Muscle layer of colon (tissue), 2 donors: ENCODE data around the gene SLC6A15.

ENCODE experiments used
- H3K27ac ChIP-seq: one replicate; pipeline ENCODE4 v1.7.0; 2013; ENCODE audit warnings: low read depth, mild to moderate bottlenecking, low read length, moderate library complexity
- H3K27me3 ChIP-seq, 2 donors: one replicate each; pipeline ENCODE4 v1.7.0; 2013; ENCODE audit warnings: low read length in 2 of 2, mild to moderate bottlenecking in 2 of 2; ENCODE audit not compliant: insufficient read depth in 2 of 2, control insufficient read depth in 1 of 2
- H3K36me3 ChIP-seq: one replicate; pipeline ENCODE4 v1.7.0; 2013; ENCODE audit warnings: mild to moderate bottlenecking, low read length; ENCODE audit not compliant: insufficient read depth
- H3K4me1 ChIP-seq: one replicate; pipeline ENCODE4 v1.7.0; 2013; ENCODE audit warnings: mild to moderate bottlenecking, low read length; ENCODE audit not compliant: insufficient read depth
- H3K4me3 ChIP-seq, 2 donors: one replicate each; pipeline ENCODE4 v1.7.0; 2013; ENCODE audit warnings: low read length in 2 of 2, low read depth in 1 of 2, mild to moderate bottlenecking in 1 of 2, moderate library complexity in 1 of 2
- H3K9ac ChIP-seq: one replicate; pipeline ENCODE4 v1.7.0; 2013; ENCODE audit warnings: low read length
- H3K9me3 ChIP-seq: one replicate; pipeline ENCODE4 v1.7.0; 2013; ENCODE audit warnings: mild to moderate bottlenecking, low read length
- donor health status: abdominal sarcoma.
- donor health status: Adenocarcinoma of cecum.

The SLC6A15 gene

GRCh38 chr12:84874125-84874824 lies 38.3 kb downstream of the SLC6A15 start:
- no peaks in the 10 kb centered on the region for H3K9me3 ChIP-seq
- no peaks in the 10 kb centered on the region for H3K4me1 ChIP-seq
- H3K4me3 ChIP-seq: no peak overlapping the region
- H3K9ac ChIP-seq: no peak overlapping the region
- H3K27ac ChIP-seq: no peak overlapping the region
- no peaks in the 10 kb centered on the region for H3K27me3 ChIP-seq
- no peaks in the 10 kb centered on the region for H3K36me3 ChIP-seq

- no peak overlapping the region for H3K9ac ChIP-seq
- H3K27ac ChIP-seq: no peak overlapping the region
- H3K9me3 ChIP-seq: no peaks in the 10 kb centered on the region
- no peaks in the 10 kb centered on the region for H3K4me1 ChIP-seq
- H3K36me3 ChIP-seq: no peaks in the 10 kb centered on the region
- no peak overlapping the region for H3K4me3 ChIP-seq
- no peaks in the 10 kb centered on the region for H3K27me3 ChIP-seq
Observed at GRCh38 chr12:84862186-84862585, 50.4 kb downstream of the SLC6A15 start.

- Histone ChIP-seq H3K27ac (no peak overlapping the region), H3K4me1 (no peaks in the 10 kb centered on the region), H3K27me3 (no peaks in the 10 kb centered on the region), H3K36me3 (no peaks in the 10 kb centered on the region), H3K9me3 (no peaks in the 10 kb centered on the region), H3K4me3 (no peak overlapping the region), H3K9ac (no peak overlapping the region)
Observed at GRCh38 chr12:84860718-84861117, 51.9 kb downstream of the SLC6A15 start.

GRCh38 chr12:84858796-84859195 lies 53.8 kb downstream of the SLC6A15 start:
- no peak overlapping the region for H3K4me3 ChIP-seq
- H3K27ac ChIP-seq: no peak overlapping the region
- no peaks in the 10 kb centered on the region for H3K36me3 ChIP-seq
- H3K9me3 ChIP-seq: no peaks in the 10 kb centered on the region
- no peaks in the 10 kb centered on the region for H3K4me1 ChIP-seq
- H3K27me3 ChIP-seq: no peaks in the 10 kb centered on the region
- no peak overlapping the region for H3K9ac ChIP-seq

GRCh38 chr12:84857525-84858208 lies 54.9 kb downstream of the SLC6A15 start:
- Histone ChIP-seq H3K9me3 (no peaks in the 10 kb centered on the region), H3K27me3 (no peaks in the 10 kb centered on the region), H3K36me3 (no peaks in the 10 kb centered on the region), H3K4me3 (no peak overlapping the region), H3K27ac (no peak overlapping the region), H3K4me1 (no peaks in the 10 kb centered on the region), H3K9ac (no peak overlapping the region)

GRCh38 chr12:84856156-84856900 lies 56.3 kb downstream of the SLC6A15 start:
- Histone ChIP-seq H3K27me3 (no peaks in the 10 kb centered on the region), H3K4me1 (no peaks in the 10 kb centered on the region), H3K9me3 (no peaks in the 10 kb centered on the region), H3K9ac (no peak overlapping the region), H3K4me3 (no peak overlapping the region), H3K27ac (no peak overlapping the region), H3K36me3 (no peaks in the 10 kb centered on the region)

- Histone ChIP-seq H3K9ac (no peak overlapping the region), H3K9me3 (no peaks in the 10 kb centered on the region), H3K4me1 (no peaks in the 10 kb centered on the region), H3K27me3 (no peaks in the 10 kb centered on the region), H3K4me3 (no peak overlapping the region), H3K36me3 (no peaks in the 10 kb centered on the region), H3K27ac (no peak overlapping the region)
Observed at GRCh38 chr12:84843593-84844144, 68.9 kb downstream of the SLC6A15 start.

- no peaks in the 10 kb centered on the region for H3K4me1 ChIP-seq
- no peak overlapping the region for H3K4me3 ChIP-seq
- H3K27me3 ChIP-seq: no peaks in the 10 kb centered on the region
- H3K27ac ChIP-seq: no peak overlapping the region
- H3K9ac ChIP-seq: no peak overlapping the region
- no peaks in the 10 kb centered on the region for H3K36me3 ChIP-seq
- no peaks in the 10 kb centered on the region for H3K9me3 ChIP-seq
Observed at GRCh38 chr12:84842406-84843013, 70.1 kb downstream of the SLC6A15 start.

GRCh38 chr12:84841591-84841990 lies 71.0 kb downstream of the SLC6A15 start:
- H3K4me1 ChIP-seq: no peaks in the 10 kb centered on the region

GRCh38 chr12:84840356-84840755 lies 72.2 kb downstream of the SLC6A15 start:
- H3K27me3 ChIP-seq: no peaks in the 10 kb centered on the region
- no peaks in the 10 kb centered on the region for H3K4me1 ChIP-seq
- H3K27ac ChIP-seq: no peak overlapping the region
- H3K9ac ChIP-seq: no peak overlapping the region
- H3K4me3 ChIP-seq: no peak overlapping the region
- H3K36me3 ChIP-seq: no peaks in the 10 kb centered on the region
- H3K9me3 ChIP-seq: no peaks in the 10 kb centered on the region

More at GRCh38 chr12:84841591-84841990, 71.0 kb downstream of the SLC6A15 start:
- H3K4me3 ChIP-seq: no peak overlapping the region
- H3K36me3 ChIP-seq: no peaks in the 10 kb centered on the region
- H3K9ac ChIP-seq: no peak overlapping the region
- H3K9me3 ChIP-seq: no peaks in the 10 kb centered on the region
- no peaks in the 10 kb centered on the region for H3K27me3 ChIP-seq
- no peak overlapping the region for H3K27ac ChIP-seq

GRCh38 chr12:84826925-84827324 lies 85.7 kb downstream of the SLC6A15 start:
- H3K4me1 ChIP-seq: no peaks in the 10 kb centered on the region
- no peak overlapping the region for H3K4me3 ChIP-seq
- H3K9ac ChIP-seq: no peak overlapping the region
- no peaks in the 10 kb centered on the region for H3K27me3 ChIP-seq
- H3K9me3 ChIP-seq: no peaks in the 10 kb centered on the region
- H3K27ac ChIP-seq: no peak overlapping the region
- H3K36me3 ChIP-seq: no peaks in the 10 kb centered on the region
